HL-60 (cell line): ENCODE data around the gene C16orf86.

ENCODE experiments used
- CTCF ChIP-seq: IDR thresholded peaks from one replicate; pipeline ENCODE4 v1.5.1; 2011; ENCODE audit warnings: low read length, control low read depth, inconsistent platforms; ENCODE audit not compliant: insufficient read depth
- POLR2AphosphoS5 ChIP-seq: IDR thresholded peaks from 2 replicates; pipeline ENCODE4 v1.6.1; 2012; ENCODE audit warnings: low read depth

GRCh38 chr16:67663151-67663876 is 3.3 kb upstream of the C16orf86 start:
- TF ChIP-seq CTCF (peak; percentile 29), POLR2AphosphoS5 (no peak)
